Measurements from ENCODE around the gene PARVG. TPM values are rescaled to one million over a fixed set of nuclear protein-coding genes. Genes with fewer than 3 reads are reported as not detected.

Gene PARVG
- total RNA-seq, 2 donors from 2014 or later, result 55.5 to 85.1 TPM

- Mint-ChIP-seq H3K9me3 (no peaks in the 10 kb centered on the region), H3K36me3 (no peaks in the 10 kb centered on the region), H3K27ac (peak overlapping the region in 1 of 2 donors; percentile 47)
- ATAC-seq (no peak), DNase-seq (ENCODE audit: low spot score in 2 of 2) (no peak)
Observed at GRCh38 chr22:44166498-44167276, 14.0 kb upstream of the PARVG start.

GRCh38 chr22:44167501-44167900 lies 13.2 kb upstream of the PARVG start:
- H3K27ac Mint-ChIP-seq, result no peak overlapping the region
- H3K36me3 Mint-ChIP-seq, result no peaks in the 10 kb centered on the region
- no peak for ATAC-seq

GRCh38 chr22:44168206-44168605 lies 12.5 kb upstream of the PARVG start:
- ATAC-seq, result no peak
- no peaks in the 10 kb centered on the region for H3K36me3 Mint-ChIP-seq
- H3K9me3 Mint-ChIP-seq, result no peaks in the 10 kb centered on the region
- no peak for DNase-seq (ENCODE audit: low spot score in 2 of 2)
- no peak overlapping the region for H3K27ac Mint-ChIP-seq

More at GRCh38 chr22:44167501-44167900, 13.2 kb upstream of the PARVG start:
- H3K9me3 Mint-ChIP-seq, result no peaks in the 10 kb centered on the region
- no peak for DNase-seq (ENCODE audit: low spot score in 2 of 2)

- no peaks in the 10 kb centered on the region for H3K9me3 Mint-ChIP-seq
- ATAC-seq (no peak), DNase-seq (ENCODE audit: low spot score in 2 of 2) (no peak)
- peak overlapping the region; percentile 33 to 63 for H3K27ac Mint-ChIP-seq
- no peaks in the 10 kb centered on the region for H3K36me3 Mint-ChIP-seq
Observed at GRCh38 chr22:44170470-44170869, 10.3 kb upstream of the PARVG start.

- H3K27ac Mint-ChIP-seq, result peak overlapping the region in 1 of 2 donors; percentile 50
- H3K9me3 Mint-ChIP-seq, result no peaks in the 10 kb centered on the region
- DNase-seq (ENCODE audit: low spot score in 2 of 2) (no peak), ATAC-seq (no peak)
- no peaks in the 10 kb centered on the region for H3K36me3 Mint-ChIP-seq
Observed at GRCh38 chr22:44171561-44171960, 9.2 kb upstream of the PARVG start.

- DNase-seq (ENCODE audit: low spot score in 2 of 2) (no peak), ATAC-seq (no peak)
- H3K27ac Mint-ChIP-seq, result no peak overlapping the region
- H3K9me3 Mint-ChIP-seq, result no peaks in the 10 kb centered on the region
- H3K36me3 Mint-ChIP-seq, result no peaks in the 10 kb centered on the region
Observed at GRCh38 chr22:44172370-44173108, 8.2 kb upstream of the PARVG start.

GRCh38 chr22:44173154-44173553 lies 7.6 kb upstream of the PARVG start:
- ATAC-seq, result no peak
- Mint-ChIP-seq H3K9me3 (no peaks in the 10 kb centered on the region), H3K36me3 (no peaks in the 10 kb centered on the region)

GRCh38 chr22:44175676-44176075 lies 5.0 kb upstream of the PARVG start:
- no peak overlapping the region for H3K27ac Mint-ChIP-seq

More at GRCh38 chr22:44173154-44173553, 7.6 kb upstream of the PARVG start:
- no peak for DNase-seq (ENCODE audit: low spot score in 2 of 2)
- peak overlapping the region in 1 of 2 donors; percentile 25 for H3K27ac Mint-ChIP-seq

GRCh38 chr22:44179196-44179988 lies 1.3 kb upstream of the PARVG start:
- no peak for ATAC-seq
- Mint-ChIP-seq H3K27ac (no peak overlapping the region), H3K9me3 (no peaks in the 10 kb centered on the region), H3K36me3 (peaks cover 4 to 6% of the 10 kb centered on the region in 2 donors)
- no peak for DNase-seq (ENCODE audit: low spot score in 2 of 2)

More at GRCh38 chr22:44175676-44176075, 5.0 kb upstream of the PARVG start:
- H3K9me3 Mint-ChIP-seq, result no peaks in the 10 kb centered on the region
- H3K36me3 Mint-ChIP-seq, result peaks cover 0 to under 1% of the 10 kb centered on the region in 2 donors
- ATAC-seq, result no peak
- DNase-seq (ENCODE audit: low spot score in 2 of 2), result no peak

GRCh38 chr22:44179989-44180705 lies 578 bp upstream of the PARVG start:
- H3K9me3 Mint-ChIP-seq, result no peaks in the 10 kb centered on the region
- DNase-seq (ENCODE audit: low spot score in 2 of 2), result no peak
- H3K36me3 Mint-ChIP-seq, result peaks cover 4 to 6% of the 10 kb centered on the region in 2 donors
- peak overlapping the region; percentile 89 to 95 for H3K27ac Mint-ChIP-seq
- no peak for ATAC-seq

- ATAC-seq (peak; percentile 62 to 84), DNase-seq (ENCODE audit: low spot score in 2 of 2) (peak; percentile 53 to 65)
- Mint-ChIP-seq H3K27ac (peak overlapping the region; percentile 89 to 95), H3K36me3 (peaks cover 4 to 6% of the 10 kb centered on the region in 2 donors), H3K9me3 (no peaks in the 10 kb centered on the region)
Observed at GRCh38 chr22:44181033-44181911, 547 bp downstream of the PARVG start.

- H3K9me3 Mint-ChIP-seq, result no peaks in the 10 kb centered on the region
- peak; percentile 34 to 36 for ATAC-seq
- peaks cover 4 to 6% of the 10 kb centered on the region in 2 donors for H3K36me3 Mint-ChIP-seq
- H3K27ac Mint-ChIP-seq, result peak overlapping the region; percentile 95 to 98
- peak in 1 of 2 donors; percentile 25 for DNase-seq (ENCODE audit: low spot score in 2 of 2)
Observed at GRCh38 chr22:44181912-44182587, 1.3 kb downstream of the PARVG start.

GRCh38 chr22:44182588-44183286 lies 2.0 kb downstream of the PARVG start:
- Mint-ChIP-seq H3K27ac (peak overlapping the region; percentile 95 to 98), H3K36me3 (peaks cover 4 to 6% of the 10 kb centered on the region in 2 donors)

GRCh38 chr22:44183287-44183588 lies 2.5 kb downstream of the PARVG start:
- Mint-ChIP-seq H3K36me3 (peaks cover 4 to 6% of the 10 kb centered on the region in 2 donors), H3K27ac (peak overlapping the region; percentile 65 to 95), H3K9me3 (no peaks in the 10 kb centered on the region)
- no peak for DNase-seq (ENCODE audit: low spot score in 2 of 2)
- ATAC-seq, result no peak

More at GRCh38 chr22:44182588-44183286, 2.0 kb downstream of the PARVG start:
- ATAC-seq, result peak; percentile 36 to 87
- H3K9me3 Mint-ChIP-seq, result no peaks in the 10 kb centered on the region
- peak; percentile 43 to 78 for DNase-seq (ENCODE audit: low spot score in 2 of 2)
